Measurements from ENCODE around the gene ZNF710.
A peak's percentile ranks its signal among the peaks of the same experiment; 100 is the strongest.

Gene ZNF710

GRCh38 chr15:89998141-89998661 lies 2.9 kb upstream of the ZNF710 start:
- no peak for DNase-seq

GRCh38 chr15:89998923-89999675 lies 2.0 kb upstream of the ZNF710 start:
- DNase-seq, result no peak

GRCh38 chr15:89999676-90000185 lies 1.4 kb upstream of the ZNF710 start:
- DNase-seq, result no peak

- peak; percentile 12 for DNase-seq
These were observed 730 bp upstream of the ZNF710 start for GRCh38 chr15:90000186-90001001.

GRCh38 chr15:90001683-90002427 lies 731 bp downstream of the ZNF710 start:
- DNase-seq, result peak; percentile 67

GRCh38 chr15:90002428-90002844 lies 1.3 kb downstream of the ZNF710 start:
- DNase-seq, result peak; percentile 24

GRCh38 chr15:90003736-90004135 lies 2.6 kb downstream of the ZNF710 start:
- no peak for DNase-seq

- no peak for DNase-seq
These were observed 3.1 kb downstream of the ZNF710 start for GRCh38 chr15:90004252-90004651.

GRCh38 chr15:90004671-90005070 lies 3.5 kb downstream of the ZNF710 start:
- peak; percentile 32 for DNase-seq

GRCh38 chr15:90006217-90007075 lies 5.3 kb downstream of the ZNF710 start:
- DNase-seq, result no peak

- no peak for DNase-seq
These were observed 5.9 kb downstream of the ZNF710 start for GRCh38 chr15:90007076-90007460.

GRCh38 chr15:90008607-90009006 lies 7.5 kb downstream of the ZNF710 start:
- no peak for DNase-seq

- DNase-seq, result no peak
These were observed 8.3 kb downstream of the ZNF710 start for GRCh38 chr15:90009301-90010022.

- DNase-seq, result no peak
These were observed 10.6 kb downstream of the ZNF710 start for GRCh38 chr15:90011705-90012104.

- DNase-seq, result no peak
These were observed 12.4 kb downstream of the ZNF710 start for GRCh38 chr15:90013503-90013937.

GRCh38 chr15:90015294-90015693 lies 14.2 kb downstream of the ZNF710 start:
- DNase-seq, result no peak

- no peak for DNase-seq
These were observed 14.6 kb downstream of the ZNF710 start for GRCh38 chr15:90015749-90016148.

- DNase-seq, result no peak
These were observed 15.6 kb downstream of the ZNF710 start for GRCh38 chr15:90016721-90017120.

- no peak for DNase-seq
These were observed 17.2 kb downstream of the ZNF710 start for GRCh38 chr15:90018216-90018831.

- DNase-seq, result no peak
These were observed 18.5 kb downstream of the ZNF710 start for GRCh38 chr15:90019611-90020010.

Data from stimulated activated CD4-positive, alpha-beta T cell treated with anti-CD3 and anti-CD28 coated beads, Interleukin-12 subunit alpha, Interleukin-12 subunit beta, amount 100 ng/mL, for 4 hours (primary cell).